NCI-H1105 treated with DMSO at 0.1 percent for 48 hours (cell line): ENCODE measurements around the gene CAMKK1.
"Not testable (repeated sequence)": the region's sequence is repeated elsewhere in the genome, so short reads cannot be mapped to it uniquely, and the experiment has no call there.

Experiments
- DNase-seq: peaks from one replicate; lab custom pipeline; 2025; lab: John Stamatoyannopoulos, UW

CAMKK1 gene

GRCh38 chr17:3879591-3880417, 13.0 kb downstream of the CAMKK1 start:
- DNase-seq: no peak

GRCh38 chr17:3879186-3879585, 13.7 kb downstream of the CAMKK1 start:
- DNase-seq: no peak

- no peak for DNase-seq
Observed at GRCh38 chr17:3877220-3877619, 15.6 kb downstream of the CAMKK1 start.

- no peak for DNase-seq
Observed at GRCh38 chr17:3875317-3875716, 17.5 kb downstream of the CAMKK1 start.

- no peak for DNase-seq
Observed at GRCh38 chr17:3873862-3874261, 19.0 kb downstream of the CAMKK1 start.

- no peak for DNase-seq
Observed at GRCh38 chr17:3870871-3871306, 22.0 kb downstream of the CAMKK1 start.

GRCh38 chr17:3867606-3868005, 25.2 kb downstream of the CAMKK1 start:
- no peak for DNase-seq

GRCh38 chr17:3867106-3867505, 25.7 kb downstream of the CAMKK1 start:
- DNase-seq: no peak

- no peak for DNase-seq
Observed at GRCh38 chr17:3866276-3866675, 26.6 kb downstream of the CAMKK1 start.

GRCh38 chr17:3865176-3865575, 27.7 kb downstream of the CAMKK1 start:
- DNase-seq: no peak

- DNase-seq: no peak
Observed at GRCh38 chr17:3864534-3864933, 28.3 kb downstream of the CAMKK1 start.

- DNase-seq: no peak
Observed at GRCh38 chr17:3861761-3862681, 30.8 kb downstream of the CAMKK1 start.

GRCh38 chr17:3860939-3861700, 31.7 kb downstream of the CAMKK1 start:
- no peak for DNase-seq

- no peak for DNase-seq
Observed at GRCh38 chr17:3859940-3860339, 32.9 kb downstream of the CAMKK1 start.

GRCh38 chr17:3857261-3858105, 35.4 kb downstream of the CAMKK1 start:
- no peak for DNase-seq

GRCh38 chr17:3854204-3854603, 38.6 kb downstream of the CAMKK1 start:
- not testable (repeated sequence) for DNase-seq

- no peak for DNase-seq
Observed at GRCh38 chr17:3852561-3852960, 40.3 kb downstream of the CAMKK1 start.

- no peak for DNase-seq
Observed at GRCh38 chr17:3851461-3852100, 41.3 kb downstream of the CAMKK1 start.

GRCh38 chr17:3848229-3848835, 44.5 kb downstream of the CAMKK1 start:
- DNase-seq: no peak

GRCh38 chr17:3847165-3847670, 45.6 kb downstream of the CAMKK1 start:
- no peak for DNase-seq
